ENCODE measurements around the gene NTRK3. TPM values are rescaled to one million over a fixed set of nuclear protein-coding genes. Genes with fewer than 3 reads are reported as not detected.

The NTRK3 gene
- total and polyA plus RNA-seq, 2 donors (not counting 3 experiments of a cell fraction or from before 2014, with no cell fraction given), result not detected

DNA sequence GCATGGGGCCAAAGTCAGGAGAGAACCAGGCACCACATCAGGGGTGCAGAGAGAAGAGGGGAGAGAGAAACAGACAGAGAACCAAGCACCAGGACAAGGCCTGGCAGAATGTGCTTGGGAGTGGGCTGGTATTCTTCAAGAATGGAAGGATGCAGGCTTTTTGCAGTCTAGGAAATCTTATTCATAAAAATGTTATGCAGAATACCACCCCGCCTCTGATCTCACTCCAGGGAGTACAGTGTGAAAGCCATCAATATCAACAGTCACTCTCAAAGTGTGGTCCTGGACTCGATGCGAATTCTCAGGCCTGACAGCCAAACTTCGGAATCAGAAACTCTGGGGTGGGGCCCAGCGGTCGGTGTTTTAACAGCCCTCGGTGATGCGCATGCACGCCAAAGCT lies 16.9 kb downstream of the NTRK3 start:
- Histone ChIP-seq H3K36me3 (ENCODE audit: control insufficient read depth in 2 of 2, extremely low read depth in 1 of 2, insufficient read depth in 2 of 2, low read length in 2 of 2) (no peaks in the 10 kb centered on the region), H3K4me3 (replicated peaks in 1 of 3; ENCODE audit: insufficient read depth in 1 of 3, low read depth in 1 of 3, low read length in 3 of 3) (no peak overlapping the region), H3K27me3 (ENCODE audit: control insufficient read depth in 2 of 2, insufficient read depth in 2 of 2, low read length in 2 of 2) (no peaks in the 10 kb centered on the region), H2AFZ (ENCODE audit: low read depth, low read length) (no peak overlapping the region), H3K4me2 (ENCODE audit: insufficient read depth, low read length) (no peak overlapping the region), H3K27ac (ENCODE audit: insufficient read depth, low read depth, low read length) (no peak overlapping the region), H3K9me3 (replicated peaks; ENCODE audit: control insufficient read depth, insufficient read depth, low read length) (no peaks in the 10 kb centered on the region), H3K9me1 (replicated peaks; ENCODE audit: control insufficient read depth, extremely low read depth, insufficient read depth, low read length) (no peaks in the 10 kb centered on the region), H4K20me1 (replicated peaks; ENCODE audit: control insufficient read depth, extremely low read depth, insufficient read depth, low read length) (no peaks in the 10 kb centered on the region), H3K9ac (replicated peaks; ENCODE audit: extremely low read depth, insufficient read depth, low read length) (no peak overlapping the region), H3K4me1 (ENCODE audit: control insufficient read depth, extremely low read depth, insufficient read depth, low read length) (no peaks in the 10 kb centered on the region), H3K79me2 (ENCODE audit: control insufficient read depth, insufficient read depth, low read length) (no peaks in the 10 kb centered on the region)
- FAIRE-seq, result no peak
- ChIA-PET POLR2A (no interaction called here), CTCF (no interaction called here)
- BruUV-seq (replicated peaks), result no TSS peak
- TF ChIP-seq FOS (IDR thresholded peaks at IDR 0.05; ENCODE audit: borderline replicate concordance, insufficient read depth, low read length) (no peak), POLR2AphosphoS5 (IDR thresholded peaks at IDR 0.05; ENCODE audit: insufficient read depth, low read depth, low read length) (no peak), EZH2 (IDR thresholded peaks at IDR 0.05; ENCODE audit: borderline replicate concordance, low read depth, low read length, severe bottlenecking) (no peak), GATA2 (IDR thresholded peaks at IDR 0.05; ENCODE audit: insufficient read depth, insufficient read length, low read depth, low read length) (no peak), POLR2A (IDR thresholded peaks at IDR 0.05; ENCODE audit: low read depth, low read length) (no peak), JUN (IDR thresholded peaks at IDR 0.05; ENCODE audit: borderline replicate concordance, insufficient read depth, insufficient read length, low read depth) (no peak), MYC (IDR thresholded peaks at IDR 0.05; ENCODE audit: low read depth, low read length) (no peak)
- TF ChIP-seq, protein P1, sequence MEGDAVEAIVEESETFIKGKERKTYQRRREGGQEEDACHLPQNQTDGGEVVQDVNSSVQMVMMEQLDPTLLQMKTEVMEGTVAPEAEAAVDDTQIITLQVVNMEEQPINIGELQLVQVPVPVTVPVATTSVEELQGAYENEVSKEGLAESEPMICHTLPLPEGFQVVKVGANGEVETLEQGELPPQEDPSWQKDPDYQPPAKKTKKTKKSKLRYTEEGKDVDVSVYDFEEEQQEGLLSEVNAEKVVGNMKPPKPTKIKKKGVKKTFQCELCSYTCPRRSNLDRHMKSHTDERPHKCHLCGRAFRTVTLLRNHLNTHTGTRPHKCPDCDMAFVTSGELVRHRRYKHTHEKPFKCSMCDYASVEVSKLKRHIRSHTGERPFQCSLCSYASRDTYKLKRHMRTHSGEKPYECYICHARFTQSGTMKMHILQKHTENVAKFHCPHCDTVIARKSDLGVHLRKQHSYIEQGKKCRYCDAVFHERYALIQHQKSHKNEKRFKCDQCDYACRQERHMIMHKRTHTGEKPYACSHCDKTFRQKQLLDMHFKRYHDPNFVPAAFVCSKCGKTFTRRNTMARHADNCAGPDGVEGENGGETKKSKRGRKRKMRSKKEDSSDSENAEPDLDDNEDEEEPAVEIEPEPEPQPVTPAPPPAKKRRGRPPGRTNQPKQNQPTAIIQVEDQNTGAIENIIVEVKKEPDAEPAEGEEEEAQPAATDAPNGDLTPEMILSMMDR (IDR thresholded peaks at IDR 0.05; ENCODE audit: extremely low read depth in 1 of 2, insufficient read depth in 1 of 2, low read depth in 1 of 2, low read length in 2 of 2), result no peak
- TF ChIP-seq, protein P2, sequence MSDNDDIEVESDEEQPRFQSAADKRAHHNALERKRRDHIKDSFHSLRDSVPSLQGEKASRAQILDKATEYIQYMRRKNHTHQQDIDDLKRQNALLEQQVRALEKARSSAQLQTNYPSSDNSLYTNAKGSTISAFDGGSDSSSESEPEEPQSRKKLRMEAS (IDR thresholded peaks at IDR 0.05; ENCODE audit: insufficient read depth, insufficient read length), result no peak
- no peak for DNase-seq (ENCODE audit: low read depth, low spot score)
- dilution Hi-C loops (cut with MboI; ENCODE audit: extremely low pct_ligation_motif_present, low sequenced_read_pairs), result no loop called here
- intact Hi-C loops (cut with micrococcal nuclease), result no loop called here

Data from endothelial cell of umbilical vein (primary cell).